Ascending aorta (tissue), 2 donors: ENCODE data around the gene ADARB1. TPM values are rescaled to one million over a fixed set of nuclear protein-coding genes. Genes with fewer than 3 reads are reported as not detected.

Experiments
- DNase-seq, 2 donors: peaks; one replicate each; pipeline ENCODE4 v3.0.0-alpha.2; 2019; ENCODE audit warnings: low spot score in 2 of 2
- H3K27ac ChIP-seq, 2 donors: fragments of 200-600 bp; sonication (generic); one replicate each; pipeline ENCODE4 v1.5.1; 2016 to 2017; ENCODE audit warnings: mild to moderate bottlenecking in 1 of 2
- H3K27me3 ChIP-seq: fragments of 200-600 bp; sonication (generic); one replicate; pipeline ENCODE4 v1.5.1; 2017
- H3K36me3 ChIP-seq, 2 donors: fragments of 200-600 bp; sonication (generic); one replicate each; pipeline ENCODE4 v1.5.1; 2016
- H3K4me1 ChIP-seq, 2 donors: fragments of 200-600 bp; sonication (generic); one replicate each; pipeline ENCODE4 v1.5.1; 2016 to 2017; ENCODE audit warnings: mild to moderate bottlenecking in 1 of 2
- H3K4me3 ChIP-seq, 2 donors: fragments of 200-600 bp; sonication (generic); one replicate each; pipeline ENCODE4 v1.5.1; 2016 to 2017; ENCODE audit warnings: mild to moderate bottlenecking in 1 of 2
- H3K9me3 ChIP-seq, 2 donors: fragments of 200-600 bp; sonication (generic); one replicate each; pipeline ENCODE4 v1.5.1; 2016
- CTCF ChIP-seq, 3 experiments: fragments of 200-600 bp in 2 of 3; fragments of 450-650 bp in 1 of 3; sonication (generic) in 2 of 3; IDR thresholded peaks; one replicate each; pipeline ENCODE4 v1.5.1; 2016 to 2019; ENCODE audit warnings: antibody characterized with exemption in 3 of 3, mild to moderate bottlenecking in 1 of 3, moderate library complexity in 1 of 3
- intact Hi-C: fragments of 100-400 bp; cut with DNase I; formaldehyde crosslinking; loops from one replicate; pipeline ENCODE4 v1.15.1; 2023
- total RNA-seq: library from RNA; depleted of rRNA; stranded (reverse); fragments of >200 nt; gene quantifications from one replicate; pipeline ENCODE4 v1.1.0, GENCODE V29; 2016

The ADARB1 gene
- total RNA-seq, 1 donor from 2014 or later: 82.9 TPM

DNA sequence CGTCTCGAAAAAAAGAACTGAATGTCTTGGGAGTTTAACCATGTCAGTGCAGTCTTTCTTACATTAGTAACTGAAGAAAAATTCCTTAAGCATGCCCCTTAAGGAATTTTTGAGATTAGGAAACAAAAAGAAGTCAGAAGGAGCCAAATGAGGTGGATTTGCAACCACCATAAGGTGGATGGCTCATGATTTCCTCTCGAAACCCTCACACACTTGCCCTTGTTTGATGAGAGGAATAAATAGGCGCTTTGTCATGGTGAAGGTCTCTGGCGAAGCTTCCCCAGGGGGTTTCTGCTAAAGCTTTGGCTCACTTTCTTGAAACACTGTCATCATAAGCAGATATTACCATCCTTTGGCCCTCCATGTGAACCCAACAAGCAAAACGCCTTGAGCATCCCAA lies 145.1 kb downstream of the ADARB1 start:
- Histone ChIP-seq H3K36me3 (peaks cover 48 to 49% of the 10 kb centered on the region in 2 donors), H3K4me3 (no peak overlapping the region), H3K27ac (peak overlapping the region in 1 of 2 donors; percentile 10), H3K4me1 (peaks cover 0 to 5% of the 10 kb centered on the region in 2 donors), H3K9me3 (peaks cover 0 to 21% of the 10 kb centered on the region in 2 donors), H3K27me3 (no peaks in the 10 kb centered on the region)
- intact Hi-C loops: no loop called here
- DNase-seq: no peak
- TF ChIP-seq CTCF (IDR thresholded peaks at IDR 0.05): no peak

DNA sequence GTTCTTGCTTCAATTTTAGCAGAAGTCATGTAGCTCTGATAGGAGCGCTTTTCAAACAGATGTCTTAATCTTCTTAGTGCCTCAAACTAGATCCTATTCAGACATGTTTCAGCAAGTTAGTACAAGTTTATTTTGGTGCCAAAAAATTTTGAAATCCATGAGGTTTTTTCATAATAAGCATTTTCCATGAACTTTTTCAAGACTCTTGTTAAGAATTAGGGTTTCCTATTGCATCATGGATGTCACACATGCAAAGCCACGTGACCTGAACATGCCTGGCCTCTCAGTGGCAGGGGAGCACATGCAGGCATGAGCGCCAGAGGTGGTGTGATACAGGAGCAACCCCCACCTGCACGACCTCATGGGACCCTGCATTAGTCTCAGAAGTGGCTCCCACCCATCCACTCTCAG lies 145.7 kb downstream of the ADARB1 start:
- intact Hi-C loops: no loop called here
- peaks cover 0 to 21% of the 10 kb centered on the region in 2 donors for H3K9me3 ChIP-seq
- H3K4me3 ChIP-seq: no peak overlapping the region
- no peaks in the 10 kb centered on the region for H3K27me3 ChIP-seq
- DNase-seq: no peak
- peaks cover 45 to 48% of the 10 kb centered on the region in 2 donors for H3K36me3 ChIP-seq
- TF ChIP-seq CTCF (IDR thresholded peaks at IDR 0.05): no peak
- H3K27ac ChIP-seq: peak overlapping the region; percentile 10 to 25
- peaks cover 0 to 5% of the 10 kb centered on the region in 2 donors for H3K4me1 ChIP-seq

DNA sequence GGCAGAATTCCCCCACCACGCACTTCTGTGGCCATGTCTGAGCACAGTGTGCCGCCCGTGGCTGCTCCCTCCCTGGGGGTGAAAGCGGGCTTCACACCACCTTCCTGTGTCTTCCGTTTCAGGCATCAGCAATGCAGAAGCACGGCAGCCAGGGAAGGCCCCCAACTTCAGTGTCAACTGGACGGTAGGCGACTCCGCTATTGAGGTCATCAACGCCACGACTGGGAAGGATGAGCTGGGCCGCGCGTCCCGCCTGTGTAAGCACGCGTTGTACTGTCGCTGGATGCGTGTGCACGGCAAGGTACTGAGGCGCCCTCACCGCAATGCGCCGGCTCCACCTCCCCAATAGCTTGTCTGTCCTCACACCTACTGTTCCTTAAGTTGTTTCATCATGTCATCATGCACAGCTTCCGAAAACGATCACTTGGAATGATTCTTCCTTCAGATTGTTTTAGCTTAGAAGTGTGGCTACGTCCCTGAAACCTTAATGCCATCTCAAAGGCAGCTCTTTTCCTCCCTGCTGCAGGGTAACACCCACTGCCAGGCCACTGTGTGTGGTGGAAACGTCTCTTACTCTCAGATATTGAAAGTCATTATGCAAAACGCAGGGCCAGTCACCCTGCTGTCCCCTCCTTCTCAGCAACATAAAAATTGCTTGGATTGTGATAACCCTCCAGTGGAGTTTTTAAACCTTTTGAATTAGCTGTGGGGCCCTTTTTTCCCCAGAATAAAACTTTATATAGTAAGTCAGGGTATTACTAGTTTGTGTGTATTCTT lies 146.5 kb downstream of the ADARB1 start:
- DNase-seq: no peak
- no peak overlapping the region for H3K4me3 ChIP-seq
- intact Hi-C loops: no loop called here
- peaks cover 0 to 5% of the 10 kb centered on the region in 2 donors for H3K4me1 ChIP-seq
- TF ChIP-seq CTCF (IDR thresholded peaks at IDR 0.05): no peak
- peaks cover 0 to 20% of the 10 kb centered on the region in 2 donors for H3K9me3 ChIP-seq
- peaks cover 41 to 48% of the 10 kb centered on the region in 2 donors for H3K36me3 ChIP-seq
- H3K27me3 ChIP-seq: no peaks in the 10 kb centered on the region
- peak overlapping the region; percentile 10 to 25 for H3K27ac ChIP-seq

GRCh38 chr21:45222001-45222400 lies 147.6 kb downstream of the ADARB1 start:
- H3K36me3 ChIP-seq: peaks cover 41 to 48% of the 10 kb centered on the region in 2 donors
- no peak overlapping the region for H3K27ac ChIP-seq
- no peak for TF ChIP-seq CTCF (IDR thresholded peaks at IDR 0.05)
- DNase-seq: no peak
- no peak overlapping the region for H3K4me3 ChIP-seq
- intact Hi-C loops: no loop called here
- peaks cover 0 to 5% of the 10 kb centered on the region in 2 donors for H3K4me1 ChIP-seq
- no peaks in the 10 kb centered on the region for H3K27me3 ChIP-seq
- H3K9me3 ChIP-seq: peaks cover 0 to 9% of the 10 kb centered on the region in 2 donors

DNA sequence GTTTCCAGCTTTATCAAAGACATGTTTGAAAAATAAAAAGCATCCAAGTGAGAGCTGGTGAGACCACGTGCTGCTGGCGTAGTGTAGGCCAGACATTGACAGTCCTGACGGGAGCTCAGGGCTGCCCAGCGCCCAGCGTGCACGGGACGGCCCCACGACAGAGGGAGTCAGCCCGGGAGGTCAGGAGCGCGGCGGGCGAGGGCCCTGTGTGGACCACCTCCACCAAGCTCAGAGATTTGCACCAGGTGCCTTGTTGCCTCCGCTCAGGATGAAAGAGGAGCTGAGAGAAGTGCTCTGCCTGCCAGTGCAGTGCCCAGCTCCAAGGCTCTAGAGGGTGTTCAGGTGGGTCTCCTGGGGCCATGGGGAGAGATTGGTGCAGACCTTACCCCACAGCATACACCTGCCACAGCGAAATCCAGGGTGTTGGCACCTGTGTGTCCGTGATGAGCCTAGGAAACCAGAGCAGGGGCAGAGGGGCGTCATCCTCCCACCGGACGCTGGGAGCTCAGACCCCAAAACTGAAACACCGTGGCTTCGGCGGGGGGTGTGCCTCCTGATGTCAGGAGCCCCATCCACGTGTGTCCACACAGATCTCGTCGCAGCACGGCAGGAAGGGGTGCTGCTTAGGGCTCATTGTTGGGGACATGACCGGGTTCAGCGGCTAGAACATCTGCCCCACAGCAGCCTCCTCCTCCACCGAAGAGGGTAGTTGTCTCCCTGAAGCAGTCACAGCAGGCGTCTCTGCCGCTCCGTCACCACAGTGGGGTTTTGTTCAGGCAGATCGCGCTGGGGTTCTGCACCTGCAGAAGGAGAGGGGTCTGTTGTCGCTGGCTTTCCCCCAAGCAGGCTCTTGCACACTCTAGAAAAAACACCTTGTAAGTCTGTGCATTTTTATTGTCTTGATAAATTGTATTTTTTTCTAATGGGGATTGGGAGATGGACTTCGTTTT lies 149.1 kb downstream of the ADARB1 start:
- intact Hi-C loops: no loop called here
- peaks cover 41 to 42% of the 10 kb centered on the region in 2 donors for H3K36me3 ChIP-seq
- H3K4me1 ChIP-seq: peaks cover 0 to 7% of the 10 kb centered on the region in 2 donors
- DNase-seq: no peak
- TF ChIP-seq CTCF (IDR thresholded peaks at IDR 0.05): no peak
- H3K27ac ChIP-seq: no peak overlapping the region
- no peaks in the 10 kb centered on the region for H3K27me3 ChIP-seq
- no peaks in the 10 kb centered on the region for H3K9me3 ChIP-seq
- no peak overlapping the region for H3K4me3 ChIP-seq
